HepG2 (cell line): Measurements from ENCODE around the gene IQCH. TPM values are rescaled to one million over a fixed set of nuclear protein-coding genes. Genes with fewer than 3 reads are reported as not detected.

Experiments
- ATAC-seq: fragments of 200-7000 bp; cut with Tn5 transposase; 3 replicates; pipeline ENCODE4 v1.9.1; 2020; ENCODE audit warnings: mild to moderate bottlenecking, moderate library complexity
- BruUV-seq: library from RNA; stranded (reverse); fragments of 400-500 nt; replicated peaks from 2 replicates; lab custom pipeline; 2021; lab: Mats Ljungman, UMichigan
- CTCF ChIA-PET: fragments of 300-600 bp; formaldehyde crosslinking; extraction: SDS; loops from one replicate; lab custom pipeline; 2021; ENCODE audit warnings: low total read pairs, inconsistent platforms, low intra/inter-chr PET ratio; lab: Yijun Ruan, JAX
- POLR2A ChIA-PET: fragments of 350-600 bp; sonication (Branson Sonifier 250); formaldehyde crosslinking; loops from one replicate; lab custom pipeline; 2020; ENCODE audit warnings: antibody characterized with exemption, inconsistent platforms; lab: Yijun Ruan, JAX
- DNase-seq: peaks from one replicate; pipeline ENCODE4 v3.0.0-alpha.2; 2015; ENCODE audit warnings: low spot score
- FAIRE-seq: peaks from 3 replicates; lab custom pipeline; 2011; peaks lifted over from hg19 to GRCh38; lab: Jason Lieb, UNC
- H2AFZ ChIP-seq: one replicate; pipeline ENCODE4 v1.6.1; 2011; ENCODE audit warnings: low read length, inconsistent platforms
- H3K27ac ChIP-seq: fragments of 300-600 bp; 3 replicates; pipeline ENCODE4 v1.8.0; 2011; ENCODE audit warnings: mixed run types, mild to moderate bottlenecking, mixed read lengths, low read length, inconsistent platforms; ENCODE audit not compliant: insufficient read depth; ENCODE audit errors: extremely low read length
- H3K27me3 ChIP-seq, 2 experiments: fragments of 200-600 bp in 1 of 2; 2 replicates in 1 of 2; 3 replicates in 1 of 2; pipeline versions ENCODE4 v1.6.0 to v1.8.0; 2011; ENCODE audit warnings: low read length in 2 of 2, mild to moderate bottlenecking in 2 of 2, moderate library complexity in 2 of 2, inconsistent platforms in 1 of 2; ENCODE audit not compliant: insufficient read depth in 2 of 2, control insufficient read depth in 1 of 2
- H3K36me3 ChIP-seq, 2 experiments: fragments of 200-600 bp in 1 of 2; replicated peaks in 1 of 2; 2 replicates in 1 of 2; 3 replicates in 1 of 2; pipeline versions ENCODE4 v1.5.1 to v1.8.0; 2011; ENCODE audit warnings: low read length in 2 of 2, inconsistent platforms in 1 of 2; ENCODE audit not compliant: insufficient read depth in 2 of 2, control insufficient read depth in 1 of 2
- H3K4me1 ChIP-seq: 2 replicates; pipeline ENCODE4 v1.5.1; 2012; ENCODE audit warnings: low read length, inconsistent platforms; ENCODE audit not compliant: insufficient read depth
- H3K4me2 ChIP-seq: 2 replicates; pipeline ENCODE4 v1.6.0; 2011; ENCODE audit warnings: low read depth, low read length, inconsistent platforms
- H3K4me3 ChIP-seq, 3 experiments: fragments of 200-600 bp in 1 of 3; sonication (generic), shearing (Covaris generic) in 1 of 3; replicated peaks in 1 of 3; 2 replicates each; pipeline ENCODE4 v1.5.1; 2011 to 2016; ENCODE audit warnings: low read length in 3 of 3, inconsistent platforms in 2 of 3, low read depth in 2 of 3, mild to moderate bottlenecking in 2 of 3, control low read depth in 1 of 3, mixed read lengths in 1 of 3; ENCODE audit not compliant: insufficient read depth in 1 of 3
- H3K79me2 ChIP-seq: one replicate; pipeline ENCODE4 v1.6.1; 2011; ENCODE audit warnings: low read length, inconsistent platforms; ENCODE audit not compliant: insufficient read depth
- H3K9ac ChIP-seq: 2 replicates; pipeline ENCODE4 v1.6.0; 2011; ENCODE audit warnings: mild to moderate bottlenecking, low read depth, low read length, inconsistent platforms; ENCODE audit not compliant: insufficient read depth
- H3K9me3 ChIP-seq: 2 replicates; pipeline ENCODE4 v1.5.1; 2012; ENCODE audit warnings: mild to moderate bottlenecking, low read length
- H4K20me1 ChIP-seq: 2 replicates; pipeline ENCODE4 v1.6.0; 2011; ENCODE audit warnings: inconsistent platforms, mild to moderate bottlenecking, low read length, moderate library complexity; ENCODE audit not compliant: insufficient read depth
- GABPB1 ChIP-seq: IDR thresholded peaks from 2 replicates; pipeline ENCODE4 v1.6.1; 2016; ENCODE audit warnings: mild to moderate bottlenecking, missing genetic modification reagents, moderate library complexity, missing compliant biosample characterization
- HNRNPK ChIP-seq: fragments of 200-400 bp; formaldehyde crosslinking; IDR thresholded peaks from 2 replicates; pipeline ENCODE4 v1.6.1; 2018; ENCODE audit warnings: low read length, low read depth, moderate library complexity, mild to moderate bottlenecking; ENCODE audit not compliant: poor library complexity, severe bottlenecking
- IKZF1 ChIP-seq: fragments of 450-650 bp; IDR thresholded peaks from 2 replicates; pipeline ENCODE4 v1.7.1; 2016
- RAD21 ChIP-seq: fragments of 450-650 bp; formaldehyde crosslinking; IDR thresholded peaks from 2 replicates; pipeline ENCODE4 v1.5.0; 2020; ENCODE audit warnings: mild to moderate bottlenecking
- SIN3A ChIP-seq: IDR thresholded peaks from 2 replicates; pipeline ENCODE4 v1.6.1; 2011; ENCODE audit warnings: low read depth, mild to moderate bottlenecking, control low read depth, low read length, borderline replicate concordance
- ZBTB20 ChIP-seq: sonication (generic); formaldehyde crosslinking; IDR thresholded peaks from 2 replicates; pipeline ENCODE4 v1.8.1; 2023; ENCODE audit warnings: missing genetic modification reagents, low read depth, mild to moderate bottlenecking, borderline replicate concordance
- ZNF224 ChIP-seq: sonication (generic); formaldehyde crosslinking; IDR thresholded peaks from 2 replicates; pipeline ENCODE4 v1.5.0; 2020; ENCODE audit warnings: mild to moderate bottlenecking, missing genetic modification reagents
- ZNF546 ChIP-seq: sonication (generic); formaldehyde crosslinking; conservative IDR thresholded peaks from 2 replicates; pipeline ENCODE4 v1.8.1; 2023; ENCODE audit warnings: mild to moderate bottlenecking, missing genetic modification reagents
- ZNF605 ChIP-seq: sonication (generic); formaldehyde crosslinking; IDR thresholded peaks from 2 replicates; pipeline ENCODE4 v1.8.0; 2022; ENCODE audit warnings: mild to moderate bottlenecking, missing genetic modification reagents
- ZNF777 ChIP-seq: sonication (generic); formaldehyde crosslinking; IDR thresholded peaks from 2 replicates; pipeline ENCODE4 v1.4.0; 2020; ENCODE audit warnings: missing genetic modification reagents
- in situ Hi-C: cut with HindIII; loops from 2 replicates; pipeline ENCODE4 v1.10.0; 2017; ENCODE audit warnings: low pct_unique_long_range_greater_than_20kb; ENCODE audit not compliant: extremely low pct_ligation_motif_present
- intact Hi-C: fragments of 100-400 bp; cut with micrococcal nuclease; formaldehyde crosslinking; loops from one replicate; pipeline ENCODE4 v1.10.0; 2022; ENCODE audit not compliant: unreplicated experiment
- polyA plus RNA-seq, 8 experiments: library from polyadenylated mRNA; depleted of rRNA in 3 of 8; stranded (reverse) in 7 of 8; unstranded in 1 of 8; fragments of >200 nt; fragmentation: Illumina TruSeq in 4 of 8; extraction: Trizol in 4 of 8; gene quantifications; 2 replicates each; pipeline versions ENCODE4 v1.2.1 to v1.2.3, GENCODE V29; 2011 to 2016; ENCODE audit warnings: low read depth in 4 of 8, missing spikeins in 1 of 8, mixed read lengths in 1 of 8; ENCODE audit not compliant: insufficient read depth in 1 of 8
- total RNA-seq, 5 experiments: library from RNA; depleted of rRNA; stranded (reverse); fragments of >200 nt; fragmentation: Illumina TruSeq; extraction: Trizol; gene quantifications; 2 replicates each; pipeline ENCODE4 v1.2.3, GENCODE V29; 2016; ENCODE audit warnings: low read depth in 1 of 5
- TF ChIP-seq, protein P1 (sequence below): sonication (generic); formaldehyde crosslinking; IDR thresholded peaks from 2 replicates; pipeline ENCODE4 v1.4.0; 2020; ENCODE audit warnings: mild to moderate bottlenecking, missing genetic modification reagents
- TF ChIP-seq, protein P2 (sequence below): sonication (generic); formaldehyde crosslinking; conservative IDR thresholded peaks from 2 replicates; pipeline ENCODE4 v1.8.0; 2022; ENCODE audit warnings: mild to moderate bottlenecking, moderate library complexity, missing genetic modification reagents
- TF ChIP-seq, protein P3 (sequence below): IDR thresholded peaks from 2 replicates; pipeline ENCODE4 v1.4.0; 2020; ENCODE audit warnings: mild to moderate bottlenecking, missing genetic modification reagents
- TF ChIP-seq, protein P4 (sequence below): fragments of 450-650 bp; IDR thresholded peaks from 2 replicates; pipeline ENCODE4 v1.6.1; 2017; ENCODE audit warnings: mild to moderate bottlenecking

The IQCH gene
- total and polyA plus RNA-seq, 2 of the 13 experiments (the other 11 are each of a cell fraction or from before 2014, with no cell fraction given) = 0.16 to 0.55 TPM

DNA sequence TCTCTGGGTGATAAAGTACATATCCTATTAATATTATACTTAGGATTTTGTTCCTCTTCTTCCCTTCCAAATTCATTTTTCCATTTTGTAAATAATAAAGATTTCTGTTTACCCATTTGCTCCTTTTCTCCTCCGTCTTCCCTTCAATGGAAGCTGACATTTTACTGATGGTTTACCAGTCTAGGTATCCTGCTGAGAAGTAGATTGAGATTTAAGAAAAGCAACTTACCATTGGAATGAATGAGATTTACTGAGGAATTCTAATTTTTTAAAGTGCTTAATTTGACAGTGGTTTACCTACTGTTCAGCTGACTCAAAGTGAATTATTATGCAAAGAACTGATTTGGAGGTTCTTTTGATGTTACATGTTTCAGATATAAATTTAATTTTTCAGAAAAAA lies 268.7 kb downstream of the IQCH start (continued):
- TF ChIP-seq ZBTB20 (CRISPR knock-in tag) (no peak), IKZF1 (no peak), SIN3A (no peak), ZNF777 (CRISPR knock-in tag) (no peak)
- TF ChIP-seq, protein P1, sequence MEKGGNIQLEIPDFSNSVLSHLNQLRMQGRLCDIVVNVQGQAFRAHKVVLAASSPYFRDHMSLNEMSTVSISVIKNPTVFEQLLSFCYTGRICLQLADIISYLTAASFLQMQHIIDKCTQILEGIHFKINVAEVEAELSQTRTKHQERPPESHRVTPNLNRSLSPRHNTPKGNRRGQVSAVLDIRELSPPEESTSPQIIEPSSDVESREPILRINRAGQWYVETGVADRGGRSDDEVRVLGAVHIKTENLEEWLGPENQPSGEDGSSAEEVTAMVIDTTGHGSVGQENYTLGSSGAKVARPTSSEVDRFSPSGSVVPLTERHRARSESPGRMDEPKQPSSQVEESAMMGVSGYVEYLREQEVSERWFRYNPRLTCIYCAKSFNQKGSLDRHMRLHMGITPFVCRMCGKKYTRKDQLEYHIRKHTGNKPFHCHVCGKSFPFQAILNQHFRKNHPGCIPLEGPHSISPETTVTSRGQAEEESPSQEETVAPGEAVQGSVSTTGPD (CRISPR knock-in tag) = no peak
- TF ChIP-seq, protein P2, sequence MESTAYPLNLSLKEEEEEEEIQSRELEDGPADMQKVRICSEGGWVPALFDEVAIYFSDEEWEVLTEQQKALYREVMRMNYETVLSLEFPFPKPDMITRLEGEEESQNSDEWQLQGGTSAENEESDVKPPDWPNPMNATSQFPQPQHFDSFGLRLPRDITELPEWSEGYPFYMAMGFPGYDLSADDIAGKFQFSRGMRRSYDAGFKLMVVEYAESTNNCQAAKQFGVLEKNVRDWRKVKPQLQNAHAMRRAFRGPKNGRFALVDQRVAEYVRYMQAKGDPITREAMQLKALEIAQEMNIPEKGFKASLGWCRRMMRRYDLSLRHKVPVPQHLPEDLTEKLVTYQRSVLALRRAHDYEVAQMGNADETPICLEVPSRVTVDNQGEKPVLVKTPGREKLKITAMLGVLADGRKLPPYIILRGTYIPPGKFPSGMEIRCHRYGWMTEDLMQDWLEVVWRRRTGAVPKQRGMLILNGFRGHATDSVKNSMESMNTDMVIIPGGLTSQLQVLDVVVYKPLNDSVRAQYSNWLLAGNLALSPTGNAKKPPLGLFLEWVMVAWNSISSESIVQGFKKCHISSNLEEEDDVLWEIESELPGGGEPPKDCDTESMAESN (CRISPR knock-in tag) = no peak

DNA sequence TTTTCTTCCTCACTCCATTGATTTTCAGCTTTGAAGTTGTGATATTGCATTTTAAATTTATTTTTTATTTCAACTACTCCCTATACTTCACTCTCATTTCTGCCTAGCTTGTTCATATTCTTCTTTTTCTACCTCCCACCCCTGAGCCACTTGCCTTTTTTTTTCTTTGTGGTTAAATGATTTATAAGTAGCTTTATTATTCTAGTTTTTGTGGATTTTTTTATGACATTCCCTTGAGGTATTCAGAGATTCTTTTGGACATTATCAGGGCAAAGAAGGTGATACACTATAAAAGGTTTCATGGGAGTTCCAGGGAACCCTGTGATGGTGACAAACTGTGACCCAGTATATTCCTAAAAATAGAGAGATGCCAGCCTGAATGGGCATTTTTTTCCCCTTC lies 269.6 kb downstream of the IQCH start:
- in situ Hi-C loops = no loop called here
- Histone ChIP-seq H2AFZ (no peak overlapping the region), H3K4me1 (peaks cover 35% of the 10 kb centered on the region), H3K36me3 (no peaks in the 10 kb centered on the region), H3K9me3 (no peaks in the 10 kb centered on the region), H4K20me1 (no peaks in the 10 kb centered on the region; the same call in 1 of the 2 replicates), H3K27ac (no peak overlapping the region), H3K27me3 (no peaks in the 10 kb centered on the region), H3K9ac (no peak overlapping the region), H3K4me2 (no peak overlapping the region; the same call in 1 of the 2 replicates), H3K79me2 (peaks cover 34% of the 10 kb centered on the region), H3K4me3 (no peak overlapping the region)
- ATAC-seq = no peak
- intact Hi-C loops = no loop called here
- no TSS peak for BruUV-seq
- DNase-seq = no peak
- CTCF ChIA-PET = no interaction called here
- no peak for FAIRE-seq
- POLR2A ChIA-PET = interaction anchor here (1.2 kb wide), 1 partner anchor 12 kb away, joined by 3 read pairs; no protein-coding TSS in a partner anchor
- TF ChIP-seq, protein P3, sequence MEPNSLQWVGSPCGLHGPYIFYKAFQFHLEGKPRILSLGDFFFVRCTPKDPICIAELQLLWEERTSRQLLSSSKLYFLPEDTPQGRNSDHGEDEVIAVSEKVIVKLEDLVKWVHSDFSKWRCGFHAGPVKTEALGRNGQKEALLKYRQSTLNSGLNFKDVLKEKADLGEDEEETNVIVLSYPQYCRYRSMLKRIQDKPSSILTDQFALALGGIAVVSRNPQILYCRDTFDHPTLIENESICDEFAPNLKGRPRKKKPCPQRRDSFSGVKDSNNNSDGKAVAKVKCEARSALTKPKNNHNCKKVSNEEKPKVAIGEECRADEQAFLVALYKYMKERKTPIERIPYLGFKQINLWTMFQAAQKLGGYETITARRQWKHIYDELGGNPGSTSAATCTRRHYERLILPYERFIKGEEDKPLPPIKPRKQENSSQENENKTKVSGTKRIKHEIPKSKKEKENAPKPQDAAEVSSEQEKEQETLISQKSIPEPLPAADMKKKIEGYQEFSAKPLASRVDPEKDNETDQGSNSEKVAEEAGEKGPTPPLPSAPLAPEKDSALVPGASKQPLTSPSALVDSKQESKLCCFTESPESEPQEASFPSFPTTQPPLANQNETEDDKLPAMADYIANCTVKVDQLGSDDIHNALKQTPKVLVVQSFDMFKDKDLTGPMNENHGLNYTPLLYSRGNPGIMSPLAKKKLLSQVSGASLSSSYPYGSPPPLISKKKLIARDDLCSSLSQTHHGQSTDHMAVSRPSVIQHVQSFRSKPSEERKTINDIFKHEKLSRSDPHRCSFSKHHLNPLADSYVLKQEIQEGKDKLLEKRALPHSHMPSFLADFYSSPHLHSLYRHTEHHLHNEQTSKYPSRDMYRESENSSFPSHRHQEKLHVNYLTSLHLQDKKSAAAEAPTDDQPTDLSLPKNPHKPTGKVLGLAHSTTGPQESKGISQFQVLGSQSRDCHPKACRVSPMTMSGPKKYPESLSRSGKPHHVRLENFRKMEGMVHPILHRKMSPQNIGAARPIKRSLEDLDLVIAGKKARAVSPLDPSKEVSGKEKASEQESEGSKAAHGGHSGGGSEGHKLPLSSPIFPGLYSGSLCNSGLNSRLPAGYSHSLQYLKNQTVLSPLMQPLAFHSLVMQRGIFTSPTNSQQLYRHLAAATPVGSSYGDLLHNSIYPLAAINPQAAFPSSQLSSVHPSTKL (CRISPR knock-in tag) = no peak
- TF ChIP-seq ZNF605 (CRISPR knock-in tag) (no peak), RAD21 (CRISPR knock-in tag) (no peak), GABPB1 (no peak), HNRNPK (no peak), ZNF224 (no peak), ZNF546 (no peak)
- TF ChIP-seq, protein P4, sequence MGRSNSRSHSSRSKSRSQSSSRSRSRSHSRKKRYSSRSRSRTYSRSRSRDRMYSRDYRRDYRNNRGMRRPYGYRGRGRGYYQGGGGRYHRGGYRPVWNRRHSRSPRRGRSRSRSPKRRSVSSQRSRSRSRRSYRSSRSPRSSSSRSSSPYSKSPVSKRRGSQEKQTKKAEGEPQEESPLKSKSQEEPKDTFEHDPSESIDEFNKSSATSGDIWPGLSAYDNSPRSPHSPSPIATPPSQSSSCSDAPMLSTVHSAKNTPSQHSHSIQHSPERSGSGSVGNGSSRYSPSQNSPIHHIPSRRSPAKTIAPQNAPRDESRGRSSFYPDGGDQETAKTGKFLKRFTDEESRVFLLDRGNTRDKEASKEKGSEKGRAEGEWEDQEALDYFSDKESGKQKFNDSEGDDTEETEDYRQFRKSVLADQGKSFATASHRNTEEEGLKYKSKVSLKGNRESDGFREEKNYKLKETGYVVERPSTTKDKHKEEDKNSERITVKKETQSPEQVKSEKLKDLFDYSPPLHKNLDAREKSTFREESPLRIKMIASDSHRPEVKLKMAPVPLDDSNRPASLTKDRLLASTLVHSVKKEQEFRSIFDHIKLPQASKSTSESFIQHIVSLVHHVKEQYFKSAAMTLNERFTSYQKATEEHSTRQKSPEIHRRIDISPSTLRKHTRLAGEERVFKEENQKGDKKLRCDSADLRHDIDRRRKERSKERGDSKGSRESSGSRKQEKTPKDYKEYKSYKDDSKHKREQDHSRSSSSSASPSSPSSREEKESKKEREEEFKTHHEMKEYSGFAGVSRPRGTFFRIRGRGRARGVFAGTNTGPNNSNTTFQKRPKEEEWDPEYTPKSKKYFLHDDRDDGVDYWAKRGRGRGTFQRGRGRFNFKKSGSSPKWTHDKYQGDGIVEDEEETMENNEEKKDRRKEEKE = no peak
